Glomerular endothelial cell (primary cell): ENCODE data around the gene MAK. TPM values are rescaled to one million over a fixed set of nuclear protein-coding genes. Genes with fewer than 3 reads are reported as not detected.
"Not testable (repeated sequence)": the region's sequence is repeated elsewhere in the genome, so short reads cannot be mapped to it uniquely, and the experiment has no call there.

Experiments used
- DNase-seq: peaks from one replicate; pipeline ENCODE4 v3.0.0-alpha.2; 2011; ENCODE audit warnings: low read depth, low spot score; ENCODE audit errors: extremely low read depth
- total RNA-seq: library from RNA; depleted of rRNA; stranded (reverse); fragments of >200 nt; gene quantifications from 2 replicates; pipeline ENCODE4 v1.2.3, GENCODE V29; 2015

MAK gene
- total RNA-seq: not detected in 2 replicates

DNA sequence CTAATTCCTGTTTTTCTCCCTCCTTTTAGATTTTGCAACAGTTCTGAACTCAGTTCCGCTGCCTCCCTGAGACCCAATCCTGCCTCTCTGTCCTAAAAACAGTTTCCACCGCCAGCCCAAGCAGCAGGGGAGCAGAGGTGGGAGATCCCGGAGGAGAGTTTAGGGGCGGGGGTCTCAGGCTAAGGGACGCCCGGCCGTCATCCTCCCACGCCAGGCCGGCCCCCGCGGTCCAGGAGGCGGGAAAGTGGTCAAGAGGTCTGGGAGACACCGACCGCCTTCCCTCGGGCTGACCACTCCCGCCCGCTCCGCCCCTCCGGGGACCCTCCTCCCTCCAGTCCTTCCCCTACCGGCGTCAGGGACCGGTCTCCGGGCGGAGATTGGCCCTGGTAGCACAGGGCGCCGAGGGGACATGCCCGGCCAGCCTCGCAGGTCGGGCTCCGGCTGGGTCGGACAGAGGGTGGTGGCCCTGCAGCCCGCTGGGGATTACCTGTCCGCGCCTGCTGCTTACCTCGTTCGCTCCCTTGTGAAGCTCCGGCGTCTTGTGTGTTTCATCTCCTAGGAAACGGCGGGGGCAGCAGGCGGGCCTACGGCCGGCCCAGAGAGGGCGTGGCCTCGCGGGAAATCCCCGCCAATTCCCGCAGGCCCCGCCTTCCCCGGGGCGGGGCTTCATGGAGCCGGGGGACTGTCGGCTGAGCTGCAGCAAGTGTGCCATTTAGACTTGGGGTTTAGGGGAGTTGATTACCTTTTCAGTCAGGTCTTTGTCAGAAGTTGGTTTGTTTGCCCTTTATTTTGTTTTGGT, at the start of gene MAK:
Gene MAK, minus strand, starts transcription at position 545 of the 799 bp plus-strand sequence. CDS start 7,891 bp downstream, outside the sequence.
- DNase-seq: no peak

- no peak for DNase-seq
These were observed 48.6 kb upstream of the MAK start, which contains the start of gene SYCP2L for GRCh38 chr6:10886691-10887502. SYCP2L (plus strand) TSS chr6:10887052; CDS start chr6:10887127, 75 bp downstream.

DNA sequence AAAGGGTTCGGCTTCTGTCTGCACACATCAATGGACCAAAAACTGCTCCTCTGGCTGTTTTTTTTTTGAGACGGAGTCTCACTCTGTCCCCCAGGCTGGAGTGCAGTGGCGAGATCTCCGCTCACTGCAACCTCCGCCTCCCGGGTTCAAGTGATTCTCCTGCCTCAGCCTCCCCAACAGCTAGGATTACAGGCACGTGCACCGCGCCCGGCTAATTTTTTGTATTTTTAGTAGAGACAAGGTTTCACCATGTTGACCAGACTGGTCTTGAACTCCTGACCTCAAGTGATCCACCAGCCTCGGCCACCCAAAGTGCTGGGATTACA, 48.0 kb upstream of the MAK start:
- DNase-seq: not testable (repeated sequence)

- DNase-seq: no peak
These were observed 46.1 kb upstream of the MAK start for GRCh38 chr6:10884245-10884972.

- no peak for DNase-seq
These were observed 45.2 kb upstream of the MAK start for GRCh38 chr6:10883312-10884244.

GRCh38 chr6:10882657-10883171, 44.4 kb upstream of the MAK start:
- DNase-seq: no peak

DNA sequence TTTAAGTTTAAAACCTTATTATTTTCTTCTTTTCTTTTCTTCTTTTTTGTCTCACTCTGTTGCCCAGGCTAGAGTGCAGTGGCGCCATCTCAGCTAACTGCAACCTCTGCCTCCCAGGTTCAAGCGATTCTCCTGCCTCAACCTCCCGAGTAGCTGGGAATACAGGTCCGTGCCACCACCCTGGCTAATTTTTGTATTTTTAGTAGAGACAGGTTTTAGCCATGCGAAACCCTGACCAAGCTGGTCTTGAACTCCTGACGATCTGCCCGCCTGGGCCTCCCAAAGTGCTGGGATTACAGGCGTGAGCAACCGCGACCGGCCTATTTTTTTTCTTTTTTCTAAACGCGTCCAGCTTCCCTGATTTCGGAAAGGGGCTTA, 43.9 kb upstream of the MAK start:
- not testable (repeated sequence) for DNase-seq

DNA sequence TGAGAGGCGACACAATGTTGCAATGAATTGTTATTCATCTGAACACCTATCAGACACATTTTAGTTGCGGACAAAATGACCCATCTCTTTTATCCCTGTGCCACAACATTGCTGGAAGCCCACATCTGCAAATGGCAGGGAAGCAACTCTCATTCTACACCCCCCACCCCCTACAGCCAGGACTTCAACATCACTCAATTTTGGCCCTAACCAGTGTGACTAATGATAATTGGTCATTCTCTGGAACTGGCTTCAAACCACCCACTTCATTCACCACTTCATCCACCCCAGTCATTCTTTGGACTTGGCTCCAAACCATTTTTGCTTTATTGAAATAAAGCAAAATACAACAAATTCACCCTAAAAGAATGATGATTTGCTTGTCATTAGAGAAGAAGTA, 42.0 kb upstream of the MAK start:
- DNase-seq: no peak

DNA sequence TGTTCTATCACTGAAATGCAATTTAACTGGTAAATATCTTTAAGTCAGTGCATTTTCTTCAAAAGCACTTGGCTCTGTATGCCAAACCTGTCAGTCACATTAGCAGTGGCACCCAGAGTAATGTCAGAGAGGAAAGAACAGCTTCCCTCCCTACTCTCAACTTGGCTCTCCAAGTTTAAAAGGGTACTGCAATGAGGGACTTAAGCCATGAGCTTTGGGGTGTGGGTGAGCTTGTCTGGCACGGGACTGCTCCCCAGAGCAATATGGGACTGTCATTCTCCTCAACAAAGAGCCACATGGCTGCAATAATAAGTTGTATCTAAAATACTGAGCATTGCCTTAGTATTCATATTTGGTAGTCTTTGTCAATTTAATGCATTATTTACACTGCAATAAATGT, 39.5 kb upstream of the MAK start:
- no peak for DNase-seq

DNA sequence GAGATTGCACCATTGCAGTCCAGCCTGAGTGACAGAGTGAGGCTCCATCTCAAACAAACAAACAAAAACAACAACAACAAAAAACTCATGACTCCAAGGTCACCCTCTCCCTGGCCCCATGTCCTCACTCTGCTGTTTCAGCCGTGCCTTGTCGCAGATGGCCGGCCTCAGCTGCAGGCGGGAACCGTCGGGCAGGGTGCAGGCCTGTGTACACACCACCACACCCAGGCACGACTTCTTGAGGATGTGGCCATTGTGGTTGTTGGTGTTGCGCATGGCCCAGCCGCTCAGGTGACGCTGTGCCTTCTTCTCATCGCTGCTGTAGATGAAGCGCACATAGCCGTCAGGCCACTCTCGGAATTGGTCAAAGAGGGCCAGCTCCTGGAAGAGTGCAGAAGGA, 38.7 kb upstream of the MAK start:
- DNase-seq: no peak

- no peak for DNase-seq
These were observed 36.7 kb upstream of the MAK start for GRCh38 chr6:10875026-10875425.

DNA sequence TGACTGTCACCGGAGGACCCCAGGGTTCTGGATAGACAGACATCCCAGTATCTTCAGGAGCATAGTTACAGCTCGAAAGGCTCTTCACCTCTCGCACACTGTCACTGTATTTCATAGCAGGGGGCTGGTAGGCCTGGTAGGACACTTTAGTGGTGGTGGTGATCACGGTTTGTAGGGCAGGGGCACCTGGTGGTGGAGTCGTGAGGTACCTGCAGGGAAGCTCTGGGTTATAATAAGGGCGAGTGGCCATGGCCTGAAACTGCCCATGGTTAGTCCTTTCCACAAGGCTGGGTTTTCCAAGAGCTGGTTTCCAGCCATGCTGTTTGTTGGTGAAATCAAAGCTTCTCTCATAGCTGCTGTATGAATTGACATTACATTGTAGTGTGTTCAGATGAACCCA, 35.9 kb upstream of the MAK start:
- no peak for DNase-seq

- no peak for DNase-seq
These were observed 35.0 kb upstream of the MAK start for GRCh38 chr6:10873374-10873773.

GRCh38 chr6:10867952-10868351, 29.6 kb upstream of the MAK start:
- no peak for DNase-seq

DNA sequence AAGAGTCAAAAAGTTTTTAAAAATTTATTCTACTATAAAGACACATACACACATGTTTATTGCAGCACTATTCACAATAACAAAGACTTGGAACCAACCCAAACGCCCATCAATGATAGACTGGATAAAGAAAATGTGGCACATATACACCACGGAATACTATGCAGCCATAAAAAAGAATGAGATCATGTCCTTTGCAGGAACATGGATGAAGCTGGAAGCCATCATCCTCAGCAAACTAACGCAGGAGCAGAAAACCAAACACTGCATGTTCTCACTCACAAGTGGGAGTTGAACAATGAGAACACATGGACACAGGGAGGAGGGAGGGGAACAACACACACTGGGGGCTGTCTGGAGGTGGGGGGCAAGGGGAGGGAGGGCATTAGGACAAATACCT, 28.4 kb upstream of the MAK start:
- not testable (repeated sequence) for DNase-seq

GRCh38 chr6:10863031-10863430, 24.7 kb upstream of the MAK start:
- not testable (repeated sequence) for DNase-seq

- no peak for DNase-seq
These were observed 24.0 kb upstream of the MAK start for GRCh38 chr6:10862361-10862760.

DNA sequence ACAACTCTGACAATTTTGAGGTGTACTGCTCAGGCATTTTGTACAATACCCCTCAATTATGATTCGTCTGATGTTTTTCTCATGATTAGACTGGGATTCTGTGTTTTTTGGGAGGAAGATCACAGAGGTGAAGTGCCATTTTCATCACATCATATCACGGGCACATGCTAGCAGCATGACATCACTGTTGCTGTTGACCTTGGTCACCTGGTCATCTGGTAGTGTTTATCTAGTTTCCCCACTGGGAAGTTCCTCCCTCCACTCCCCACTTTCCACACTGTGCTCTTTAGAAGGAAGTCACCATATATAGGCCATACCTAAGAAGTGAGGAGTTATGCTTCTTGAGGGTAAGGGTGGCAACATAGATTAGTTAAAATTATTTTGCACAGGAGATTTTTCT, 22.7 kb upstream of the MAK start:
- DNase-seq: no peak

- no peak for DNase-seq
These were observed 18.9 kb upstream of the MAK start for GRCh38 chr6:10857259-10857658.
